ENCODE data around the gene NR2E1.

The NR2E1 gene

GRCh38 chr6:108211671-108212070 lies 45.8 kb downstream of the NR2E1 start:
- DNase-seq = no peak

- no peak for DNase-seq
Observed at GRCh38 chr6:108222064-108222463, 56.2 kb downstream of the NR2E1 start.

GRCh38 chr6:108222504-108222903 lies 56.7 kb downstream of the NR2E1 start:
- no peak for DNase-seq

- DNase-seq = no peak
Observed at GRCh38 chr6:108227290-108227689, 61.5 kb downstream of the NR2E1 start.

GRCh38 chr6:108228416-108228815 lies 62.6 kb downstream of the NR2E1 start:
- DNase-seq = no peak

GRCh38 chr6:108235127-108235526 lies 69.3 kb downstream of the NR2E1 start:
- DNase-seq = no peak

GRCh38 chr6:108236791-108237190 lies 71.0 kb downstream of the NR2E1 start:
- DNase-seq = no peak

- no peak for DNase-seq
Observed at GRCh38 chr6:108238322-108238721, 72.5 kb downstream of the NR2E1 start.
